K562 treated with DMSO at 1 percent for 48 hours (cell line): ENCODE data around the gene ESPL1. TPM values are rescaled to one million over a fixed set of nuclear protein-coding genes. Genes with fewer than 3 reads are reported as not detected.

Source experiments
- total RNA-seq: library from RNA; unstranded; fragments of 300-600 nt; gene quantifications from 2 replicates; pipeline ENCODE4 v1.2.3, GENCODE V29; 2022; ENCODE audit warnings: low replicate concordance; ENCODE audit errors: extremely low read depth

The ESPL1 gene
- total RNA-seq: not detected in 2 replicates

DNA sequence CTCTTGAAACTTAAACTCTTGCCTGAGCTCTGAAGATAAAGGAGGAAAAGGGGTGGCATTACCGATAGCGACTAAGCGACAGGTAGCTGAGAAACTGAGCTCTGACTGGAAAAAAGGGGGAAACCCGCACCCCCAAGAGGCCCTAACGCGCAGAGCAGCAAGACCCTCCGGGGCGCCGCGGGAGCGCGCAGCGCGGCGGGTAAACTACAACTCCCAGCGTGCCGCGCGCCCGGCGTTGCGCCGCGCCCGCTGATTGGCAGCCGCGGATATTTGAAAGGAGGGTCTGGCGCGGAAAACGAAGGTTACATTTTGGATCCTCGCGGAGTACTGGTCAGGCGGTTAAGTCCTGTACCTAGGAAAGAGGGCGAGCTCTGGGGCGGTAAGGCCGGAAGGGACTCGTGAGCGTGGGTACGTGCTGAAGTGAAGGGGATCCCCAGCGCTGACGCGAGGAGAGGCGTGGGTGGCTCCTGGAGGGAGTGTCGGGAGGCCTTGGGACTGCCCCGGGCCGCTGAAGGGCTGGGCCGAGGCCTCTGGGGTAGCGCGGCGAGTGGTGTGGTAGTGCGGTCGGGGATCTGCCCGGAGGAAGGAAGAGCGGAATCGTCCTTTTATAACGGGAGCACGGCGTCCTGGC lies at the start of gene ESPL1:
ESPL1 (plus strand) TSS at position 301 of the 631 bp plus-strand sequence. CDS start 468 bp downstream, outside the sequence.

GRCh38 chr12:53231921-53232645 lies 36.0 kb upstream of the ESPL1 start, which contains the start of gene RARG:
Gene RARG, minus strand, starts transcription at chr12:53232209. Its CDS starts 4,664 bp downstream, at chr12:53227545.

GRCh38 chr12:53295070-53295890 lies 27.2 kb downstream of the ESPL1 start, which contains the start of gene PFDN5:
Gene PFDN5, plus strand, starts transcription at chr12:53295542. Its CDS starts 26 bp downstream, at chr12:53295568.

GRCh38 chr12:53299454-53300180 lies 31.5 kb downstream of the ESPL1 start, which contains the start of gene MYG1:
Gene MYG1, plus strand, starts transcription at chr12:53299695. Its CDS starts 43 bp downstream, at chr12:53299738.

DNA sequence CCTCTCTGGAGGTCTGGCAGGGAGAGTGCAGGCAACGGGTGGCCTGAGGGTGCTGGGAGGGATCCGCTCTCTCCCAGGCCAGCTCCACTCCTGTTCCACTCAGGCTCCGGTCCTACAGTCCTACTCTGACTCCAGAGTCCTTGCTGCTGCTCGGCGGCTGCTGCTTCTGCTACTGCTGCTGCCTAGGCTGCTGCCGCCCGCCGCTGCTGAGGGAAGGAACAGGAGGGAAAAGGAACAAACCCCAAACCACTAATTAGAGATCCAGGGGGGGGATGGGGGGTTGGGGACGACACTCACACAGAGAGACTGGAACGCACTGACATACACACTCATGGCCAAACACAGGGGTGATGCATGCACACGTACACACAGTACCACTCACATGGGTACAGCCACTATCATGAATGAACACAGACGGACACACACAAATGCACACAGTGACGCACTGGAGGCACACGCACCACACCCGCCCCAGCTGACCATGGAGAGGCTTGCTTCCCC lies 68.1 kb downstream of the ESPL1 start, which contains the start of gene SP7:
SP7 (minus strand) TSS at position 174 of the 501 bp plus-strand sequence. CDS start 708 bp downstream, outside the sequence.

Other genes with a start within 250 kb of the ESPL1 start
- gene TNS2, start 218.2 kb upstream of the ESPL1 start, total RNA-seq: not detected in 2 replicates
- gene SPRYD3, start 188.9 kb upstream of the ESPL1 start, total RNA-seq: not detected in 2 replicates
- gene IGFBP6, start 170.6 kb upstream of the ESPL1 start, total RNA-seq: not detected in 2 replicates
- gene SOAT2, start 164.8 kb upstream of the ESPL1 start, total RNA-seq: not detected in 2 replicates
- gene ZNF740, start 87.6 kb upstream of the ESPL1 start, total RNA-seq: not detected in 2 replicates
- not detected in 2 replicates for gene CSAD, start 87.4 kb upstream of the ESPL1 start, total RNA-seq
- not detected in 2 replicates for gene ITGB7, start 61.0 kb upstream of the ESPL1 start, total RNA-seq
- not detected in 2 replicates for gene RARG, start 36.1 kb upstream of the ESPL1 start, total RNA-seq
- gene PFDN5, start 27.2 kb downstream of the ESPL1 start, total RNA-seq: not detected in 2 replicates
- not detected in 2 replicates for gene MYG1, start 31.4 kb downstream of the ESPL1 start, total RNA-seq
- gene AAAS, start 53.3 kb downstream of the ESPL1 start, total RNA-seq: 870 TPM in 1 of 2 replicates, not detected in the other
- not detected in 2 replicates for gene SP7, start 68.1 kb downstream of the ESPL1 start, total RNA-seq
- gene SP1, start 111.9 kb downstream of the ESPL1 start, total RNA-seq: not detected in 2 replicates
- not detected in 2 replicates for gene AMHR2, start 155.6 kb downstream of the ESPL1 start, total RNA-seq
- not detected in 2 replicates for gene PRR13, start 173.4 kb downstream of the ESPL1 start, total RNA-seq
- gene PCBP2, start 183.8 kb downstream of the ESPL1 start, total RNA-seq: 314 and 817 TPM in 2 replicates
- gene MAP3K12, start 231.2 kb downstream of the ESPL1 start, total RNA-seq: not detected in 2 replicates
- not detected in 2 replicates for gene TARBP2, start 233.0 kb downstream of the ESPL1 start, total RNA-seq
- not detected in 2 replicates for gene NPFF, start 239.2 kb downstream of the ESPL1 start, total RNA-seq